Panc1 (cell line): Measurements from ENCODE around the gene SSX2IP.

ENCODE experiments used
- POLR2AphosphoS5 ChIP-seq: IDR thresholded peaks from 2 replicates; pipeline ENCODE4 v1.6.1; 2012; ENCODE audit warnings: mild to moderate bottlenecking, low read depth, low read length, moderate library complexity
- TF ChIP-seq, protein P1 (sequence below): fragments of 450-650 bp; IDR thresholded peaks from 2 replicates; pipeline ENCODE4 v1.5.1; 2017; ENCODE audit warnings: mild to moderate bottlenecking
- TF ChIP-seq, protein P2 (sequence below), 2 experiments: IDR thresholded peaks; 2 replicates each; pipeline ENCODE4 v1.6.1; 2011 to 2012; ENCODE audit warnings: low read depth in 2 of 2, control low read depth in 1 of 2, low read length in 1 of 2, mild to moderate bottlenecking in 1 of 2, moderate library complexity in 1 of 2; ENCODE audit not compliant: insufficient read depth in 1 of 2

DNA sequence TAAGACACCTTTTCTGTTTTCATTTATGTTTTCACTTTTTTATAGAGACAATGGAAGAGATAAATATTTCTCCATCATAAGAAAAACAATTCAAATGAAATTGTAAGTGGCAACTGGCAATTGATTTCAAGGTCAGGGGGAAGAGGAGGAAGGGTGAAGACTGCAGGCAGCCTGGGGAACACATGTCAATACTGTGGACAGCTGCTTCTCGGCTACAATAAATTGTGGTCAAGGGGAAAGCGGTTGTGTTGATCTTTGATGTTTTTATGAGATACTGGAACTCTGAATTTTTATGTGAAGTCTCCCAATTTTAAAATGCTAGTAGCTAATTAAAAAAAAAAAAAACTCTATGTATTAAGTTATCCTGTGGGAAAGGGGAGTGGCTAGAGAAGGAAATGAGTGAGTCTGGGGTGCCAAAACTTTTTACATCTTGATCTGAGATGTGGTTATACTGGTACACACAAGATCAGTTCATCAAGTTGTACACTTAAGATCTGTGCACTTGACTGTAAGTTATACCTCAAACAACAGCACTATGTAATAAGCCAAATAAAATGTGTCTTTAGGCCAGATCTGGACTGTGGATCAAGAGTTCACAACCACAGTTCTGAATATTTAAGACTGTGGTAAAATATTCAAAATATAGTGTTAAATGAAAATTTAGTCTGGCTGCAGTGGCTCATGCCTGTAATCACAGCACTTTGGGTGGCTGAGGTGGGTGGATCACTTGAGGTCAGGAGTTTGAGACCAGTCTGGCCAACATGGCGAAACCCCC lies 18.0 kb downstream of the SSX2IP start:
- TF ChIP-seq, protein P1, sequence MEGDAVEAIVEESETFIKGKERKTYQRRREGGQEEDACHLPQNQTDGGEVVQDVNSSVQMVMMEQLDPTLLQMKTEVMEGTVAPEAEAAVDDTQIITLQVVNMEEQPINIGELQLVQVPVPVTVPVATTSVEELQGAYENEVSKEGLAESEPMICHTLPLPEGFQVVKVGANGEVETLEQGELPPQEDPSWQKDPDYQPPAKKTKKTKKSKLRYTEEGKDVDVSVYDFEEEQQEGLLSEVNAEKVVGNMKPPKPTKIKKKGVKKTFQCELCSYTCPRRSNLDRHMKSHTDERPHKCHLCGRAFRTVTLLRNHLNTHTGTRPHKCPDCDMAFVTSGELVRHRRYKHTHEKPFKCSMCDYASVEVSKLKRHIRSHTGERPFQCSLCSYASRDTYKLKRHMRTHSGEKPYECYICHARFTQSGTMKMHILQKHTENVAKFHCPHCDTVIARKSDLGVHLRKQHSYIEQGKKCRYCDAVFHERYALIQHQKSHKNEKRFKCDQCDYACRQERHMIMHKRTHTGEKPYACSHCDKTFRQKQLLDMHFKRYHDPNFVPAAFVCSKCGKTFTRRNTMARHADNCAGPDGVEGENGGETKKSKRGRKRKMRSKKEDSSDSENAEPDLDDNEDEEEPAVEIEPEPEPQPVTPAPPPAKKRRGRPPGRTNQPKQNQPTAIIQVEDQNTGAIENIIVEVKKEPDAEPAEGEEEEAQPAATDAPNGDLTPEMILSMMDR: no peak
- TF ChIP-seq POLR2AphosphoS5: no peak
- TF ChIP-seq, protein P2, sequence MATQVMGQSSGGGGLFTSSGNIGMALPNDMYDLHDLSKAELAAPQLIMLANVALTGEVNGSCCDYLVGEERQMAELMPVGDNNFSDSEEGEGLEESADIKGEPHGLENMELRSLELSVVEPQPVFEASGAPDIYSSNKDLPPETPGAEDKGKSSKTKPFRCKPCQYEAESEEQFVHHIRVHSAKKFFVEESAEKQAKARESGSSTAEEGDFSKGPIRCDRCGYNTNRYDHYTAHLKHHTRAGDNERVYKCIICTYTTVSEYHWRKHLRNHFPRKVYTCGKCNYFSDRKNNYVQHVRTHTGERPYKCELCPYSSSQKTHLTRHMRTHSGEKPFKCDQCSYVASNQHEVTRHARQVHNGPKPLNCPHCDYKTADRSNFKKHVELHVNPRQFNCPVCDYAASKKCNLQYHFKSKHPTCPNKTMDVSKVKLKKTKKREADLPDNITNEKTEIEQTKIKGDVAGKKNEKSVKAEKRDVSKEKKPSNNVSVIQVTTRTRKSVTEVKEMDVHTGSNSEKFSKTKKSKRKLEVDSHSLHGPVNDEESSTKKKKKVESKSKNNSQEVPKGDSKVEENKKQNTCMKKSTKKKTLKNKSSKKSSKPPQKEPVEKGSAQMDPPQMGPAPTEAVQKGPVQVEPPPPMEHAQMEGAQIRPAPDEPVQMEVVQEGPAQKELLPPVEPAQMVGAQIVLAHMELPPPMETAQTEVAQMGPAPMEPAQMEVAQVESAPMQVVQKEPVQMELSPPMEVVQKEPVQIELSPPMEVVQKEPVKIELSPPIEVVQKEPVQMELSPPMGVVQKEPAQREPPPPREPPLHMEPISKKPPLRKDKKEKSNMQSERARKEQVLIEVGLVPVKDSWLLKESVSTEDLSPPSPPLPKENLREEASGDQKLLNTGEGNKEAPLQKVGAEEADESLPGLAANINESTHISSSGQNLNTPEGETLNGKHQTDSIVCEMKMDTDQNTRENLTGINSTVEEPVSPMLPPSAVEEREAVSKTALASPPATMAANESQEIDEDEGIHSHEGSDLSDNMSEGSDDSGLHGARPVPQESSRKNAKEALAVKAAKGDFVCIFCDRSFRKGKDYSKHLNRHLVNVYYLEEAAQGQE (IDR thresholded peaks at IDR 0.05; ENCODE audit: insufficient read depth in 1 of 2, low read depth in 2 of 2, low read length in 1 of 2): no peak
